CD4-positive, alpha-beta T cell (primary cell): ENCODE measurements around the gene CC2D2B. TPM values are rescaled to one million over a fixed set of nuclear protein-coding genes. Genes with fewer than 3 reads are reported as not detected.
A peak's percentile ranks its signal among the peaks of the same experiment; 100 is the strongest.

Experiments used
- ATAC-seq: fragments of 200-7000 bp; cut with Tn5 transposase; one replicate; pipeline ENCODE4 v1.10.0; 2022; ENCODE audit warnings: mild to moderate bottlenecking; ENCODE audit not compliant: poor library complexity
- CTCF ChIA-PET: fragments of 350-600 bp; sonication (Branson Sonifier 250); formaldehyde crosslinking; loops from one replicate; lab custom pipeline; 2021; ENCODE audit warnings: antibody characterized with exemption, inconsistent platforms; lab: Charles Lee
- POLR2A ChIA-PET: fragments of 350-600 bp; sonication (Branson Sonifier 250); formaldehyde crosslinking; loops from one replicate; lab custom pipeline; 2021; ENCODE audit warnings: antibody characterized with exemption, inconsistent platforms; lab: Charles Lee
- DNase-seq, 14 experiments: peaks; one replicate each; pipeline ENCODE4 v3.0.0-alpha.2; 2013 to 2020; ENCODE audit warnings: mixed read lengths in 2 of 14
- H3K27ac ChIP-seq, 2 donors: one replicate each; pipeline versions ENCODE4 v1.5.1 to v1.7.0; 2013; ENCODE audit warnings: low read length in 2 of 2, low read depth in 1 of 2, mild to moderate bottlenecking in 1 of 2
- H3K27me3 ChIP-seq, 2 experiments: 1 replicate in 1 of 2; 2 replicates in 1 of 2; pipeline versions ENCODE4 v1.6.1 to v1.7.0; 2013; ENCODE audit warnings: low read length in 2 of 2, control low read depth in 1 of 2, mild to moderate bottlenecking in 1 of 2, moderate library complexity in 1 of 2; ENCODE audit not compliant: insufficient read depth in 2 of 2, control insufficient read depth in 1 of 2
- H3K36me3 ChIP-seq: one replicate; pipeline ENCODE4 v1.6.1; 2013; ENCODE audit warnings: low read length, control low read depth; ENCODE audit not compliant: insufficient read depth
- H3K4me1 ChIP-seq: one replicate; pipeline ENCODE4 v1.6.1; 2013; ENCODE audit warnings: low read length, control low read depth; ENCODE audit not compliant: insufficient read depth
- H3K4me3 ChIP-seq: one replicate; pipeline ENCODE4 v1.5.1; 2013; ENCODE audit warnings: mild to moderate bottlenecking, low read length, moderate library complexity
- H3K9me3 ChIP-seq, 2 experiments: 1 replicate in 1 of 2; 2 replicates in 1 of 2; pipeline versions ENCODE4 v1.6.1 to v1.7.0; 2013; ENCODE audit warnings: low read length in 2 of 2, mild to moderate bottlenecking in 2 of 2, control low read depth in 1 of 2, moderate library complexity in 1 of 2; ENCODE audit not compliant: control insufficient read depth in 1 of 2, insufficient read depth in 1 of 2
- H3K27ac Mint-ChIP-seq: one replicate; pipeline ENCODE4 v1.8.0; 2020; ENCODE audit warnings: mixed read lengths
- H3K27me3 Mint-ChIP-seq: one replicate; pipeline ENCODE4 v1.8.0; 2021; ENCODE audit warnings: mixed read lengths
- H3K36me3 Mint-ChIP-seq: one replicate; pipeline ENCODE4 v1.8.0; 2021; ENCODE audit warnings: low read depth, mixed read lengths
- H3K4me1 Mint-ChIP-seq: one replicate; pipeline ENCODE4 v1.8.0; 2021; ENCODE audit warnings: low read depth, mixed read lengths
- H3K4me3 Mint-ChIP-seq: one replicate; pipeline ENCODE4 v1.8.0; 2020; ENCODE audit warnings: mild to moderate bottlenecking, mixed read lengths
- H3K9me3 Mint-ChIP-seq: one replicate; pipeline ENCODE4 v1.8.0; 2020; ENCODE audit warnings: mixed read lengths
- CTCF ChIP-seq: fragments of 200-600 bp; IDR thresholded peaks from one replicate; pipeline ENCODE4 v1.8.0; 2022; ENCODE audit warnings: antibody characterized with exemption, mild to moderate bottlenecking
- intact Hi-C, 2 experiments: fragments of 100-400 bp; cut with DNase I in 1 of 2; cut with micrococcal nuclease in 1 of 2; formaldehyde crosslinking; loops; one replicate each; pipeline versions ENCODE4 v1.15.1 to v1.9.0; 2023 to 2025; cut with DNase I, micrococcal nuclease
- total RNA-seq, 174 experiments: library from RNA in 2 of 174; stranded (reverse) in 2 of 174; gene quantifications; one replicate each; pipeline ENCODE4 v1.2.3 and lab custom pipeline; 2021 to 2026

The CC2D2B gene
- total RNA-seq, 2 experiments from 2014 or later: not detected

DNA sequence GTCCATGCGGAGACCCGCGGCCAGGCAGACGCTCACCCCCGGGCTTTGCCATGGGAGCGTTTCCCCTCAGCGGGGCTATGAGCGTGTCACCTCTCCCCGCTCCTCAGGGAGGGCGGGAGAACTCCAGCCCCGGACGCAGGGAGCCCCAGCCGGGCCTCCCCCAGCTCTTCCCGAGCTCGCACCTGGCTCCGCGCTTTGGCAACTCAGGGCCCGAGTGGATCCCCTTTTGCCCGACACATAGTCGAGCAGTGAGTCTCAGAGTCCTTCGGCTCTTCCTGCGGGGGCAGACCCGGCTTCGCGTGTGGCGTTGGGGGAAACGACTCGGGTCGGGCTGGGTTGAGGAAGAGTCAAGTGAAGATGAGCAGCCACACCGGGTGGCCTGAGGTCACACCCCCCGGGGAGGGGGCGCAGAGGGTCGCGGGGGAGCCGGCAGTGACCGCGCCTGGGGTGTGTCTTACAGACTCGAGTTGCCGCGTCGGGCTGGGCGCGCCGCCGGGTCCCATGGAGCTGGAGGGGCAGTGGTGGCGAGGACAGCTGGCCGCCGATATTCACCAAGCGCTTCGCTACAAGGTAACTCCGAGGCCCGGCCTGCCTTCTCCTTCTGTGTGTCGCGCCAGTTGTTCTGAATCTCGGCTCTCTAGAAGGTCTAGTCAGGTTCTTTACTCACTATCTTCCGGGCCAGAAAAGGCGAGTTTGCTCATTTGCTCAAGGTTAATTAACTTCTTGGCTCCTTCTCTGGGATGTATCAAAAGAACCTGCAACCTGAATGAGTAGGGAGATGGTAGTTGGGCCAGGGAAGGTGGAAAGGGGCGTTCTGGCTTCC is 136.3 kb downstream of the CC2D2B start:
- DNase-seq: peak; percentile 17 to 68 (median 36)
- ChIA-PET CTCF (interaction anchor here (0.7 kb wide), 1 partner anchor 86 kb away, joined by 3 read pairs; the partner anchor contains the start of gene ZNF518A), POLR2A (interaction anchor here (0.6 to 2.9 kb wide), 3 partner anchors 11 to 86 kb away, joined by 3 to 32 read pairs (median 21); partner anchors contain the start of gene ZNF518A)
- H3K4me3 ChIP-seq: peak overlapping the region; percentile 98
- H3K9me3 ChIP-seq: no peaks in the 10 kb centered on the region
- no peaks in the 10 kb centered on the region for H3K9me3 Mint-ChIP-seq
- peaks cover 2% of the 10 kb centered on the region in 2 experiments for H3K27me3 ChIP-seq
- H3K36me3 ChIP-seq: peaks cover 12% of the 10 kb centered on the region
- peak; percentile 52 for ATAC-seq
- peaks cover 29% of the 10 kb centered on the region for H3K36me3 Mint-ChIP-seq
- peaks cover 21% of the 10 kb centered on the region for H3K4me1 ChIP-seq
- intact Hi-C loops: loop anchor here (1.0 to 10.0 kb wide), 7 partner anchors 46 to 389 kb away; partner anchors contain the start of genes ZNF518A (in 2 of the 2), ALDH18A1 (in 1 of the 2) and TCTN3 (in 1 of the 2)
- H3K27me3 Mint-ChIP-seq: no peaks in the 10 kb centered on the region
- peak overlapping the region; percentile 95 for H3K4me3 Mint-ChIP-seq
- peaks cover 61% of the 10 kb centered on the region for H3K4me1 Mint-ChIP-seq
- peak overlapping the region; percentile 52 to 59 for H3K27ac ChIP-seq
- TF ChIP-seq CTCF: no peak
- peak overlapping the region; percentile 80 for H3K27ac Mint-ChIP-seq

- TF ChIP-seq CTCF: no peak
- H3K4me3 Mint-ChIP-seq: peak overlapping the region; percentile 95
- H3K4me3 ChIP-seq: peak overlapping the region; percentile 98
- ChIA-PET CTCF (interaction anchor here (0.7 kb wide), 1 partner anchor 86 kb away, joined by 3 read pairs; the partner anchor contains the start of gene ZNF518A), POLR2A (interaction anchor here (2.5 to 2.9 kb wide), 2 partner anchors 45 to 85 kb away, joined by 21 to 32 read pairs; partner anchors contain the start of gene ZNF518A)
- peaks cover 67% of the 10 kb centered on the region for H3K4me1 Mint-ChIP-seq
- no peaks in the 10 kb centered on the region for H3K27me3 Mint-ChIP-seq
- H3K9me3 ChIP-seq: no peaks in the 10 kb centered on the region
- peaks cover 12% of the 10 kb centered on the region for H3K36me3 ChIP-seq
- peak overlapping the region; percentile 80 for H3K27ac Mint-ChIP-seq
- peaks cover 33% of the 10 kb centered on the region for H3K36me3 Mint-ChIP-seq
- H3K27me3 ChIP-seq: no peaks in the 10 kb centered on the region
- DNase-seq (peak in 3 of 14 experiments; percentile 7 to 39 (median 34)), ATAC-seq (no peak)
- H3K9me3 Mint-ChIP-seq: no peaks in the 10 kb centered on the region
- H3K27ac ChIP-seq: no peak overlapping the region
- peaks cover 21% of the 10 kb centered on the region for H3K4me1 ChIP-seq
- intact Hi-C loops: loop anchor here (2.0 to 10.0 kb wide), 4 partner anchors 250 to 390 kb away; partner anchors contain the start of genes ALDH18A1 (in 1 of the 2) and TCTN3 (in 1 of the 2)
These were observed 137.0 kb downstream of the CC2D2B start for GRCh38 chr10:96044736-96045135.

GRCh38 chr10:96046546-96046945 is 138.8 kb downstream of the CC2D2B start:
- Mint-ChIP-seq H3K9me3 (no peaks in the 10 kb centered on the region), H3K4me1 (peaks cover 79% of the 10 kb centered on the region), H3K36me3 (peaks cover 46% of the 10 kb centered on the region), H3K4me3 (no peak overlapping the region), H3K27ac (no peak overlapping the region), H3K27me3 (no peaks in the 10 kb centered on the region)
- TF ChIP-seq CTCF: no peak
- no peaks in the 10 kb centered on the region for H3K9me3 ChIP-seq
- no peak overlapping the region for H3K4me3 ChIP-seq
- CTCF ChIA-PET: no interaction called here
- POLR2A ChIA-PET: no interaction called here
- intact Hi-C loops: loop anchor here in 1 of 2 experiments (10.0 kb wide), 2 partner anchors 248 to 392 kb away; partner anchors contain the start of gene ALDH18A1
- H3K27me3 ChIP-seq: no peaks in the 10 kb centered on the region
- DNase-seq (no peak), ATAC-seq (no peak)
- H3K36me3 ChIP-seq: peaks cover 26% of the 10 kb centered on the region
- peaks cover 21% of the 10 kb centered on the region for H3K4me1 ChIP-seq
- no peak overlapping the region for H3K27ac ChIP-seq
